K562 (cell line): ENCODE data around the gene CACNA2D4. TPM values are rescaled to one million over a fixed set of nuclear protein-coding genes. Genes with fewer than 3 reads are reported as not detected.

Experiments used
- POU5F1 ChIP-seq: fragments of 150-350 bp; IDR thresholded peaks from 2 replicates; pipeline ENCODE4 v1.6.1; 2014; ENCODE audit warnings: borderline replicate concordance, low read length, low read depth, mild to moderate bottlenecking; ENCODE audit not compliant: partially characterized antibody
- PRPF4 ChIP-seq: fragments of 200-400 bp; formaldehyde crosslinking; IDR thresholded peaks from one replicate; pipeline ENCODE4 v1.6.1; 2017; ENCODE audit warnings: low read length, low read depth, mild to moderate bottlenecking; ENCODE audit not compliant: insufficient read depth, poor library complexity, severe bottlenecking
- RBM17 ChIP-seq: fragments of 200-400 bp; formaldehyde crosslinking; IDR thresholded peaks from 2 replicates; pipeline ENCODE4 v1.6.1; 2017; ENCODE audit warnings: low read depth, mild to moderate bottlenecking, low read length, borderline replicate concordance
- ZBTB7A ChIP-seq: IDR thresholded peaks from 2 replicates; pipeline ENCODE4 v1.6.1; 2011; ENCODE audit warnings: low read depth, mild to moderate bottlenecking, low read length, moderate library complexity, borderline replicate concordance; ENCODE audit not compliant: control insufficient read depth
- ZNF212 ChIP-seq: fragments of 450-650 bp; formaldehyde crosslinking; IDR thresholded peaks from 2 replicates; pipeline ENCODE4 v1.4.0; 2020; ENCODE audit warnings: mild to moderate bottlenecking
- ZNF282 ChIP-seq: sonication (generic); formaldehyde crosslinking; IDR thresholded peaks from 2 replicates; pipeline ENCODE4 v1.8.1; 2023; ENCODE audit warnings: missing genetic modification reagents
- ZNF407 ChIP-seq: fragments of 450-650 bp; IDR thresholded peaks from 2 replicates; pipeline ENCODE4 v1.6.1; 2016; ENCODE audit warnings: low read depth
- ZNF436 ChIP-seq: fragments of 250-450, 450-650 bp; sonication (Bioruptor Pico); formaldehyde crosslinking; IDR thresholded peaks from 2 replicates; pipeline ENCODE4 v1.7.0; 2020; ENCODE audit warnings: mild to moderate bottlenecking
- polyA plus RNA-seq, 8 experiments: library from polyadenylated mRNA; depleted of rRNA in 4 of 8; stranded (reverse) in 5 of 8; unstranded in 3 of 8; fragments of >200 nt; fragmentation: Nextera tagmentation in 2 of 8; fragmentation: Illumina TruSeq in 1 of 8; extraction: Ambion mirVana in 2 of 8; extraction: Trizol in 1 of 8; gene quantifications; 2 replicates each; pipeline versions ENCODE4 v1.2.1 to v1.2.3, GENCODE V29; 2011 to 2014; ENCODE audit warnings: inconsistent platforms in 1 of 8, missing spikeins in 1 of 8
- total RNA-seq, 7 experiments: library from RNA; depleted of rRNA in 6 of 7; stranded (reverse); fragments of >200 nt in 6 of 7; fragmentation: Illumina TruSeq in 2 of 7; extraction: Trizol in 2 of 7; gene quantifications; 2 replicates each; pipeline versions ENCODE4 v1.2.1 to v1.2.3, GENCODE V29; 2011 to 2021; ENCODE audit warnings: low replicate concordance in 1 of 7

The CACNA2D4 gene
- total and polyA plus RNA-seq, 9 of the 15 experiments (the other 6 are each of a cell fraction or from before 2014, with no cell fraction given): 0.04 to 0.69 (median 0.40) TPM; not detected in 3

DNA sequence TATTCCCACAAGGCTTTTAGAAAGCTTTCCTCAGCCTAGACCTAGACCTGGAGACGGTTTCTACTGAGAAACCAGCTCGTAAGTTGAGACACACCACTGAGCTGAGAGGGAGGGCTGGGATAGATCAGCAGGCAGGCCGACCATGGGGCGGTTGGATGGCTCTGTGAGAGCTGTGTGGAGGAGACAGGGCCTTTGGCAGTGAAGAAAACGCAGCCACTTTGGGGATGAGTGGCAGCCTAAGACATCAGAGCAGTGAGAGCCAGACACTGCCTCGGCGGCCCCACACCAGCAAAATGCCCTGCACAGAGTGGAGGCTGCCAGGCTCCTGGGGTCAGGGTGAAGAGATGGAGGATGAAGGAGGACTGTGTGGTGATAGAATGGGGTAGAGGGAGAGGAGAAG, 46.0 kb downstream of the CACNA2D4 start (continued):
- TF ChIP-seq ZNF407 (no peak), ZBTB7A (no peak), PRPF4 (no peak), RBM17 (no peak), ZNF282 (CRISPR knock-in tag) (no peak), ZNF212 (CRISPR knock-in tag) (no peak), POU5F1 (no peak), ZNF436 (CRISPR knock-in tag) (no peak)
- TF ChIP-seq, all 486 proteins: peak for 0
